Liver (tissue), 9 donors: ENCODE results near the gene ZFP92. TPM values are rescaled to one million over a fixed set of nuclear protein-coding genes. Genes with fewer than 3 reads are reported as not detected.

ENCODE experiments used
- DNase-seq: peaks from one replicate; pipeline ENCODE4 v3.0.0-alpha.2; 2017; ENCODE audit warnings: low spot score
- H3K27ac ChIP-seq, 2 donors: one replicate each; pipeline ENCODE4 v1.7.0; 2013; ENCODE audit warnings: inconsistent platforms in 2 of 2, low read length in 2 of 2, control low read depth in 1 of 2, low read depth in 1 of 2, mild to moderate bottlenecking in 1 of 2
- H3K27me3 ChIP-seq, 4 donors: one replicate each; pipeline versions ENCODE4 v1.6.1 to v1.7.0; 2013; ENCODE audit warnings: low read length in 3 of 4, inconsistent platforms in 1 of 4, mild to moderate bottlenecking in 1 of 4, moderate library complexity in 1 of 4; ENCODE audit not compliant: control insufficient read depth in 4 of 4, insufficient read depth in 4 of 4
- H3K36me3 ChIP-seq, 4 donors: one replicate each; pipeline versions ENCODE4 v1.6.1 to v1.7.0; 2013; ENCODE audit warnings: low read length in 3 of 4, mild to moderate bottlenecking in 3 of 4, low read depth in 1 of 4, moderate library complexity in 1 of 4; ENCODE audit not compliant: control insufficient read depth in 4 of 4, insufficient read depth in 3 of 4
- H3K4me1 ChIP-seq, 4 donors: one replicate each; pipeline versions ENCODE4 v1.6.1 to v1.7.0; 2013; ENCODE audit warnings: low read length in 3 of 4, mild to moderate bottlenecking in 3 of 4, moderate library complexity in 1 of 4; ENCODE audit not compliant: control insufficient read depth in 4 of 4, insufficient read depth in 4 of 4
- H3K4me3 ChIP-seq, 3 donors: one replicate each; pipeline versions ENCODE4 v1.6.1 to v1.7.0; 2013; ENCODE audit warnings: low read length in 3 of 3, control low read depth in 1 of 3, low read depth in 1 of 3, mild to moderate bottlenecking in 1 of 3
- H3K9ac ChIP-seq, 2 donors: one replicate each; pipeline ENCODE4 v1.7.0; 2013; ENCODE audit warnings: low read length in 2 of 2, mild to moderate bottlenecking in 2 of 2, moderate library complexity in 2 of 2, control low read depth in 1 of 2, low read depth in 1 of 2
- H3K9me3 ChIP-seq, 4 donors: one replicate each; pipeline versions ENCODE4 v1.6.1 to v1.7.0; 2013; ENCODE audit warnings: low read length in 3 of 4; ENCODE audit not compliant: control insufficient read depth in 4 of 4
- ATF3 ChIP-seq: IDR thresholded peaks from 2 replicates; pipeline ENCODE4 v1.6.1; 2016; ENCODE audit warnings: antibody characterized with exemption
- CTCF ChIP-seq: fragments of 150-350 bp; IDR thresholded peaks from 2 replicates; pipeline ENCODE4 v1.5.1; 2017; ENCODE audit warnings: improper control_type of control experiment, low read depth, low read length; ENCODE audit not compliant: missing input control
- EGR1 ChIP-seq, 2 donors: IDR thresholded peaks; 2 replicates each; pipeline ENCODE4 v1.6.1; 2016 to 2018; ENCODE audit warnings: antibody characterized with exemption in 2 of 2, low read depth in 2 of 2
- FOXA1 ChIP-seq: IDR thresholded peaks from 2 replicates; pipeline ENCODE4 v1.6.1; 2016; ENCODE audit warnings: antibody characterized with exemption
- FOXA2 ChIP-seq: IDR thresholded peaks from 2 replicates; pipeline ENCODE4 v1.6.1; 2016; ENCODE audit warnings: antibody characterized with exemption
- GABPA ChIP-seq, 2 donors: IDR thresholded peaks in 1 of 2; conservative IDR thresholded peaks in 1 of 2; 2 replicates each; pipeline ENCODE4 v1.6.1; 2016; ENCODE audit warnings: antibody characterized with exemption in 2 of 2, mild to moderate bottlenecking in 1 of 2, moderate library complexity in 1 of 2
- HNF4A ChIP-seq, 2 donors: conservative IDR thresholded peaks; 2 replicates each; pipeline ENCODE4 v1.6.1; 2016; ENCODE audit warnings: antibody characterized with exemption in 2 of 2, mild to moderate bottlenecking in 2 of 2
- HNF4G ChIP-seq: IDR thresholded peaks from 2 replicates; pipeline ENCODE4 v1.6.1; 2016; ENCODE audit warnings: antibody characterized with exemption
- JUND ChIP-seq, 2 donors: IDR thresholded peaks; 2 replicates each; pipeline ENCODE4 v1.6.1; 2016; ENCODE audit warnings: antibody characterized with exemption in 2 of 2
- MAX ChIP-seq: IDR thresholded peaks from 2 replicates; pipeline ENCODE4 v1.6.1; 2016; ENCODE audit warnings: antibody characterized with exemption
- NR2F2 ChIP-seq: IDR thresholded peaks from 2 replicates; pipeline ENCODE4 v1.6.1; 2016; ENCODE audit warnings: antibody characterized with exemption
- RAD21 ChIP-seq, 2 donors: IDR thresholded peaks; 2 replicates each; pipeline ENCODE4 v1.6.1; 2016; ENCODE audit warnings: antibody characterized with exemption in 2 of 2, mild to moderate bottlenecking in 2 of 2
- REST ChIP-seq: IDR thresholded peaks from 2 replicates; pipeline ENCODE4 v1.6.1; 2016; ENCODE audit warnings: antibody characterized with exemption, mild to moderate bottlenecking
- RXRA ChIP-seq, 2 donors: IDR thresholded peaks; 2 replicates each; pipeline ENCODE4 v1.6.1; 2017 to 2018; ENCODE audit warnings: antibody characterized with exemption in 2 of 2, mild to moderate bottlenecking in 1 of 2
- SP1 ChIP-seq: IDR thresholded peaks from 2 replicates; pipeline ENCODE4 v1.6.1; 2018; ENCODE audit warnings: antibody characterized with exemption, mild to moderate bottlenecking
- TAF1 ChIP-seq: conservative IDR thresholded peaks from 2 replicates; pipeline ENCODE4 v1.6.1; 2016; ENCODE audit warnings: antibody characterized with exemption, mild to moderate bottlenecking
- YY1 ChIP-seq: IDR thresholded peaks from 2 replicates; pipeline ENCODE4 v1.6.1; 2016; ENCODE audit warnings: antibody characterized with exemption, mild to moderate bottlenecking
- ZBTB33 ChIP-seq: IDR thresholded peaks from 2 replicates; pipeline ENCODE4 v1.6.1; 2016; ENCODE audit warnings: antibody characterized with exemption
- WGBS: extraction: QIAGEN DNeasy Blood & Tissue Kit; methylation state at CpG from one replicate; pipeline ENCODE4 v1.1.7; 2013; 5-methylcytosine and 5-hydroxymethylcytosine counted together
- polyA plus RNA-seq, 2 donors: library from polyadenylated mRNA; stranded (reverse) in 1 of 2; unstranded in 1 of 2; fragments of 200-250 nt in 1 of 2; fragments of >200 nt in 1 of 2; fragmentation: Nextera tagmentation in 1 of 2; extraction: Ambion mirVana in 1 of 2; gene quantifications; one replicate each; pipeline versions ENCODE4 v1.2.1 to v1.2.3, GENCODE V29; 2013 to 2015
- total RNA-seq, 2 donors: library from RNA; depleted of rRNA; stranded (reverse); fragments of >200 nt; gene quantifications; one replicate each; pipeline ENCODE4 v1.2.3, GENCODE V29; 2014
- donor health status: healthy.
- donor health status: healthy.
- donor health status: healthy.
- donor health status: healthy.
- donor health status: healthy.

ZFP92 gene
- total and polyA plus RNA-seq, 4 donors = 0.24 to 1.3 (median 0.44) TPM

GRCh38 chrX:153434801-153435200 is 23.5 kb downstream of the ZFP92 start (continued):
- no peak for TF ChIP-seq SP1
- TF ChIP-seq FOXA1 = no peak
- TF ChIP-seq REST = no peak
- no peak for TF ChIP-seq EGR1 (IDR thresholded peaks at IDR 0.05; ENCODE audit: low read depth in 2 of 2)
- TF ChIP-seq HNF4G = no peak

GRCh38 chrX:153435845-153436244 is 24.6 kb downstream of the ZFP92 start:
- WGBS = 66% methylated on average over 3 of the region's 3 CpGs
- no peak overlapping the region for H3K9ac ChIP-seq
- H3K36me3 ChIP-seq = no peaks in the 10 kb centered on the region
- TF ChIP-seq JUND (IDR thresholded peaks at IDR 0.05) (no peak), RXRA (IDR thresholded peaks at IDR 0.05) (no peak), ZBTB33 (no peak), EGR1 (IDR thresholded peaks at IDR 0.05; ENCODE audit: low read depth in 2 of 2) (no peak), REST (no peak), TAF1 (no peak), CTCF (no peak), YY1 (no peak), FOXA1 (no peak), FOXA2 (no peak), SP1 (no peak), GABPA (IDR thresholded peaks at IDR 0.05 in 1 of 2, conservative IDR thresholded peaks at IDR 0.05 in 1 of 2) (no peak), NR2F2 (no peak), MAX (no peak), HNF4G (no peak), HNF4A (conservative IDR thresholded peaks at IDR 0.05) (no peak), ATF3 (no peak), RAD21 (IDR thresholded peaks at IDR 0.05) (no peak)
- no peaks in the 10 kb centered on the region for H3K4me1 ChIP-seq
- H3K4me3 ChIP-seq = no peak overlapping the region
- no peak overlapping the region for H3K27ac ChIP-seq
- peaks cover 0 to 4% (median 0%) of the 10 kb centered on the region in 4 donors for H3K9me3 ChIP-seq
- H3K27me3 ChIP-seq = peaks cover 0 to 6% (median 0%) of the 10 kb centered on the region in 4 donors
- DNase-seq = no peak
